Fibroblast of skin of right quadriceps (primary cell): ENCODE results near the gene HNRNPD.
"Not testable (repeated sequence)": the region's sequence is repeated elsewhere in the genome, so short reads cannot be mapped to it uniquely, and the experiment has no call there.

Source experiments
- DNase-seq: peaks from one replicate; pipeline ENCODE4 v3.0.0-alpha.2; 2013

HNRNPD gene

DNA sequence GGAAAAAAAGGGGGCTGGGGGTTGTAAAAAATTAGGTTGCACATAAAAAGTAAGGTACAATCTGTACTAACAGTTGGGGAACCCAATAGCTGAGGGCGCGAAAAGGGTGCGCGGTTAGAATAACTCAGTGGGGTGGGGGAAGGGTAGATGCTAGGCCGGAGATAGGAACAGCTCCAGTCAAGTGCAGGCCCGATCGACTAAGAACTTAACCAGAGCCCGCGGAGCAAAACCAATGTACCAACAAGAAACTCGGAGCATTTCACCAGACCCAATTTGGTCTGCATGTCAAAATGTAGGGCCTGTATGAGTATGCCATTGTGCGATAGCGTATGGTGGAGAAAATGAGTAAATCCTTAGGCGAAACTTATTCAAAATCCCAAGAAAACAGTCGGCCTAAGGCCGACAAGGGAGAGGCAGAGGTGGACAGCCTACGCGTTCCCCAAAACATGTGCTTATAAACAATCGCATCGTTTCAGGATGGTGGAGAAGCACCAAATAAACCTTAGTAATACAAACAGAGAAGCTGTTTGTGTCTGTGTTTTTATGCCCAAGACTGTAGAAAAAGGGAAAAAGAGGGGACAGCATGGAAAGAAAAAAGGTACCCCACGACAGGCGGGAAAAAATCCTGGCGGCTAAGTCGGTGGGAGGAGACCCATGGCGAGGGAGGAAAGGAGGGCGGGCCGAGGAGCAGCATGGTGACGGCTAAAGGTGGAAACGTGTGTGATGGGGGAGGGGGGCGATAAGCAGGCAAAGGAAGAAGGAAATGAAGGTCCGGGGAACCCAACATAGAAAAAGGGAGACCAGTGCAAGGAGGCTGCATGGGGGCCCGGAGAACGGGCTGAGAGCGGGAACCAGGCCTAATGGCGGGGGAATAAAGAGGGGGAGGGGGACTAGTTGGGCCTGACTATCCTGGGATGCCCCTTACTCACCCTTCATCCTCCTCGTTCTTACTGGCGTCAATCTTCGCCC, 990 bp downstream of the HNRNPD start:
- peak; percentile 77 for DNase-seq

DNA sequence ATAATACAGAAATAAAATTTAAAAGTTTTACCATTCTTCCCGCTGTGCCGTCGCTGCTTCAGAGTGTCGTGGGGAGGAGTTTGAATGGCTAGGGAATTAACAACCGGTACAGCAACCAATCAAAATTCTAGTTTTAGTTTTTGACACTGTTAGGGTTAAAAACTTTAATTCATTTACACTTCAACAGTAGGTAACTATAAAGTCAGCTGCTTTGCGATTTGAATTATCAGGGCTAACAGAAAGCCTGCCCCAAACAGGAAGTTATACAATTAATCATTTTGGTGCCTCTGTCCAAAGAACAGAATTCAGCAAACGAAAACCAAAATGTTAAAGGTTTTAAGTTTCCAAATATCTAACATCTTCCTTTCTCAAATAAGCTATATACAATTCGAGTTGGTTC, 2.3 kb downstream of the HNRNPD start:
- DNase-seq = no peak

DNA sequence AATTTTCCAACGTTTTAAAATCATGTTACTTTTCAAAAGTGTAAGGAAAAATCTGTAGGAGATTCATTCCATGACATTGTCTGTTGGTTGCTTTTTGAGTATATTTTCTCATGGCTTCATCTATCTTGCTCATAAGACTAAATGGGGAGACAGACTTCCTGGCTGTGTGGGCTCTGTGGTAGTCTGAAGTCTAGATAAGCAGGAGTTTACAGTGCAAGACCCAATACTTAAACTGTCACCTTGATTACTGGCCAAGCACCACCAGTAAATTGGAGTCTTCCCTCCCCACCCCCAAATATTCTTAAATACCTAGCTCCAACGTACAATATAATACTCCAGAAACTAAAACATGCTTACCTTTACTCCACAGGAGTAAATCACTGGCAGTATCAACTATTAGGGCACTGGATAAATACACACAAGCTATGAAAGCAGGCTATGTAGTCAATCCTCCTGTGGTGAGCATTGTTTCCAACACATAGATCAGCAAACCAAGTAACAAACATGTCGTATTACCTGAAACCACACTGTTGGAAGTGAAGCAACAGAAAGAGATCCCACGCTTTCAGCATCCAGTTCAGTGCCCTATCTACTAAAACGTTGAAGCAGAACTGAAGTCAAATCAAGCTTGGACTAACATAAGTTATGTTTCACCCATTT, 6.2 kb downstream of the HNRNPD start:
- no peak for DNase-seq

DNA sequence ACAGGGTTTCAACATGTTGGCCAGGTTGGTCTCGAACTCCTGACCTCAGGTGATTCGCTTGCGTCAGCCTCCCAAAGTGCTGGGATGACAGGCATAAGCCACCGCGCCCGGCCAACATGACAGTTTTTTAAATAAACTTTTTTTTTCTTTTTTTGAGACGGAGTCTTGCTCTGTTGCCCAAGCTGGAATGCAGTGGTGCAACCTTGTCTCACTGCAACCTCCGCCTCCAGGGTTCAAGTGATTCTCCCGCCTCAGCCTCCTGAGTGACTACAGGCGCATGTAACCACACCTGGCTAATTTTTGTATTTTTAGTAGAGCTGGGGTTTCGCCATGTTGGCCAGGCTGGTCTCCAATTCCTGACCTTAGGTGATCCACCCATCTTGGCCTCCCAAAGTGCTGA, 7.4 kb downstream of the HNRNPD start:
- not testable (repeated sequence) for DNase-seq

DNA sequence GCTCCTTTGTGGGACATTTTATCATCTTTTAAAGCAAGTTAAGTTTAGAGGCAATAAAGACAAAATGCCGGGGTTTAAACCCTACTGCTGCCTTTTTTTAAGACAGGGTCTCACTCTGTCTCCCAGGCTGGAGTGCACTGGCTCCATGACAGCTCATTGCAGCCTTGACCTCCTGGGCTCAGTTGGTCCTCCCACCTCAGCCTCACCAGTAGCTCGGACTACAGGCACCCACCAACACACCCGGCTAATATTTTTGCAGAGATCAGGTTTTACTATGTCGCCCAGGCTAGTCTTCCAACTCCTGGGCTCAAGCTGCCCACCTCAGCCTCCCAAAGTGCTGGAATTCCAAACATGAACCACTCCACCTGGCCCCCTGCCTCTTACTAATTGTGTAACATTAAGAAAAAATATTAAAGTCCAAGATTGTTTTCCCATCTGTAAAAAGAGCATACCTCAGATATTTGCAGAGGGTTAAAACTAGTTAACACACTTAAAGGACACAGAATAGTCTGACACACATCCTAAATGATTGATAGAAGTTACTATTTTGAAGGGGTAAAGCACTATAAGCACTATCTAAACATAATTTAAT, 9.8 kb downstream of the HNRNPD start:
- DNase-seq = no peak

DNA sequence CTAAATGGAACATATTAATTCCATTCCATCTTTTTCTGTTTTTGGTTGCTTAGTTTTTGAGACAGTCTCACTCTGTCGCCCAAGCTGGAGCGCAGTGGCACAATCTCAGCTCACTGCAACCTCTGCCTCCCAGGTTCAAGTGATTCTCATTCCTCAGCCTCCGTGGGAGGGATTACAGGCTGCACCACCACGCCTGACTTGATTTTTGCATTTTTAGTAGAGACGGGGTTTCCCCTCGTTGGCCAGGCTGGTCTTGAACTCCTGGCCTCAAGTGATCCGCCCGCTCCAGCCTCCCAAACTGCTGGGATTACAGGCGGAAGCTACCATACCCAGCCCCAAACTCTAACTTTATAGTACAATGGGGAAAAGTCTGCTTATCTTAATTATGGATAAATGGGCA, 11.2 kb downstream of the HNRNPD start:
- DNase-seq = no peak

DNA sequence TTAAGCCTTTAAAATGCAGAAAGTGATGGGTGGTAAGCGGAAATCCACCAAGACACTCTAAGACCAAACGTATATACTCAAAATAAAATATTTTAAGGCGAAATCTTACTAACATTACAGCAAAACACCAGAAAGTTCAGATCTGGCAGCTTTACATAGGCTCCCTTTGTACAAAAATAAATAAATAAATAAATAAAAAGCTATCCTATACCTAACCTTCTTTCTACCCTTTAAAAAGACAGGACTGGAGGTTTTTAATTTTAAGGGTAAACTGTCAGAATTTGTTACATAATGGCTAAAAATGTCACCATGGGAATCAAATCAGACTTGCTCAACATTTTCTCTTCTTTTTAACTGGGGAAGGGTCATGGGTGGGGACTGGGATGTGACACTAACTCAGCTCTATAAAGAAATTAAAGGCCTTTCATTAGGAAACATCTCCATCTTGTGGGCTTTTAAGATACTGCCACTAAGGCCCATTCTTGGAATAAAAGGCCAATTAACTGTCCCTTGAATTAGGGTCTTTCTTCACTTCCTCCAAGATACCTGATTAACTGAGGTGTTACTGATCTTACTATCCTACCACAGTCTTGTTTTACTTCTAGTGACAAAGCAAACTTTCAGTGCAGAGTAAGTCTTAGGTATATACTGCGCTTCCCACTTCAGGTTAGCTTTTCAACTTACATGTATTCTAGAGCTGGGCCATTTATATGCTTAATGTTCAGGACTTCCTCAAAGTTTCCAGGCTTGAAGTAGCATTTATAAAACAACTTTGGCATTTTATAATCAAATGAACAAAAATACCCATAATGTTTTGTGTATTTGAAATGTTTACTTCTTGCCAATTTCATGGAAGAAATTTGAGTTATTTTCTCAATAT, 13.3 kb downstream of the HNRNPD start:
- DNase-seq = peak; percentile 19

DNA sequence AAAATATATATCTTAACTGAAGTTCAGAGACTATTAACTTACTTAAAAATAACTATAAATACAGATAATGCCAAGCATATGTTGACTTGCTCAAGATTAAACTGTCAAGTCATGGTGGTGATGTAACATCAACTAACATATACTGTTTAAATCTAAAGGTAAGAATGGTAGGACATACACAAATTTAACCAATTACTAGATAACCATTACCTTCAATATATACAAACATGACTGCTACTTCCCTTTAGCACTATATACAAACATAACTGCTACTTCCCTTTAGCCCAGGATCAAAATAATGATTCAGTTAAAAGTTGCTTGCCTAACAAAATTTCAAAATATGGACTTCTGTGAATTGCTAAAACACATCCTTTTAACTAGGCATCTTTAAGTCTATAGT, 14.9 kb downstream of the HNRNPD start:
- no peak for DNase-seq

DNA sequence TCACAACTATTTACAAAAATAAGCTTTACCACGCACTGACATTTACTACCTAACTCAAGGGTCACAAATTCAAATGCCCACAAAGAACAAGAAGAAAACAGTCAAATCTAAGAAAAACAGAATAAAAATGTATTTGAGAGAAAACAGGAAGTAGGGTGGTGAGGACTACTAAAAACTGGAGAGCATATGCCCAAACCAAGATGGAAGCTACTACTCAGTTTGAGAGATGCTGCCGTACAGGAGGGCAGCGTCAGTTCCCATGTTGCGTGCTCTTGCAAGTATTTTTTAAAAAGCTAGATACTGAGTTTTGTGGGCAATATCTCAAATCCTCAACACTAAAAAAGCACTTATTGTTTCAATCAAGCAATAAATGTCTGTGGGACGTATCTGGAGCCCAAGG, 16.2 kb downstream of the HNRNPD start:
- DNase-seq = no peak

DNA sequence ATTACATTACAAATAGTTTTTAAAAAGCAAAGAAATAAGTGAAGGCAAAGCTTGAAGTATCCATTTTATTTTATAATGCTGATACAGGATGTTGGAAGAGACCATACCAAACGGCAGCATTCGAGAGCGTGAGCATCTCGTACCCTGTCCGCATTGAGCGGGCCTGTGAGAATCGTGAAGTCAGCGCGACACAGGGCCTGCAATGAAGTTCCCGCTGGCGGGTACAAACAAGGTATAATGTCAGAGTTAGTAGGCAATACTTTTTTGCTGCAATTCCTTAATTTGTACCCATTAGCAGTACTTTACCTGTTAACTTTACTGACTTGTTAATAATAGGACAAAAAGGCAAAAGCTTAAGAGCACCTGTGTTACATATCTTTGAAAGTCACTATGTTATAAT, 19.0 kb downstream of the HNRNPD start:
- DNase-seq = no peak

DNA sequence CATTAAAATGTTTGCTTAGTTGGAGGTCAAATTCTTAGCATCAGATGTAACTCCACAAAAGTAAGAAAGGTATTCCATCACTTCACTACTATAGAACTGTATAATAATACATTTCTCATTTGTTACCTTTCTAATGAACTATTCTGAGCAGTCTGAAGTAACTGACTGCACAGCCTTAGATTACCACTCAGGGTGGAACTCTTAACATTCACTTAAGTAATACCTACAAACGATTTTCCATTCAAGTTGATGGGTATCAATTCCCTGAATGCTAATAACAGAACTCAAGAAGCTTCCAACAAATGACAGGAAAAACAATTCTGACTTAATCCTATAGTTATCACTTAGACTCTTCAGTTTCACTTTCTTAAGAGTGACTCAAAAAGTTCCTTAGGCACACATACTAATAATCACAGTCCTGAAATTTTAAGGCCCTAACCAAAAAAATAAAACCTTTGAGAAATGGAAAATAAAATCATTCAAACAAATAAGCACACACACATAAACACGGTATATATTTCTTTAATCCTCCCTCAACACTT, 20.9 kb downstream of the HNRNPD start:
- no peak for DNase-seq

DNA sequence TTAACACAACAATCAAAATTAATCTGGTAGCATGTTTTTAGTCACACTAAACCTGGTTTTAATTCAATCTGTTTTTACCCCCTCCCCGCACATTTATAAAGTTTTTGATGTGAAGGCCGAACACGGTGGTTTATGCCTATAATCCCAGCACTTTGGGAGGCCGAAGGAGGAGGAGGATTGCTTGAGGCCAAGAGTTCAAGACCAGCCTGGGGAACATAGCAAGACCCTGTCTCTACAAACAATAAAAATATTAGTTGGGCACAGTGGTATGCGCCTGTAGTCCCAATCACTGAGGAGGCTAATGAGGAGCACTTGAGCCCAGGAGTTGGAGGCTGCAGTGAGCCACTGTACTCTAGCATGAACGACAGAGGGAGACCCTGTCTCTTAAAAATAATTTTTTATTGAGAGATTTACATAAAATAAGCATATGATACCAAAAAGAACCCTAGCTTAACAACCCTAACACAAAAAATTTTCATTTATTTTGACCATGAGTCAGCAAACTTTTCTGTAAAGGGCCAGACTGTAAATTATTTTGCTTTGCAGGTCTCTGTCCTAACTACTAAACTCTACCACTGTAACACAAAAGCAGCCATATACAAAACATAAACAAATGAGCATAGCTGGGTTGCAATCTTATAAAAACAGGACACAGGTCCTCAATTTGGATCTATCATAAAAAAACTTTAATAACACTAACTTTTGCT, 21.5 kb downstream of the HNRNPD start:
- no peak for DNase-seq

DNA sequence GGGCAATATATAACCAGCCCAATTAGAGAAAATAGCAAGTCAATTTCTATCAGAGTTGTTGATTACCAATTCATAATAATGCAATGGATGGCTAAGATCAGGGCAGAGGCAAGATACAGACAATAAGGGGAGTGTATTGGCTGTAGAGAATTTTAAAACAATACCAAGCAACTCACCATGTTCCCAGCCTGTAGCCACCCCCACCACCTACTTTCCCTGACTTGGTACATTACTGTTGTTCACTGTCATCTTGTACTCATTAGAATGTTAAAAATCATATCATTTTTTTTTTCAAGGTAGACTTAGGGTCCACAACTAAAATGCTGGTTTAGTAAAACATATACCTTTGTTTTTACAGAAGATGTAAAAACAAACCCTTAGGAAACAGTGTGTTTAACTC, 27.7 kb downstream of the HNRNPD start:
- DNase-seq = no peak

DNA sequence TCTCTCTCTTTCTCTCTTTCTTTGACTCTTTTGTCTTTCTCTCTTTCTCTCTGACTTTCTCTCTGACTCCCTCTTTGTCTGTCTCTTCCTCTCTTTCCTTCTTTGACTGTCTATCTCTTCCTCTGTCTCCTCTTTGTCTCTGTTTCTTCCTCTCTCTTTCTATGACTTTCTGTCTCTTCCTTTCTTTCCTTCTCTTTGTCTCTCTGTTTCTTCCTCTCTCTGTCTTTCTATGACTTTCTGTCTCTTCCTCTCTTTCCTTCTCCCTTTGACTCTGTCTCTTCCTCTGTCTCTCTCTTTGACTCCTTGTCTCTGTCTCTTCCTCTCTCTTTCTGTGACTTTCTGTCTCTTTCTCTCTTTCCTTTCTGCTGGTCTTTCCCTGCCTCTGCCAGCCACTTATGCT, 38.7 kb downstream of the HNRNPD start:
- no peak for DNase-seq

DNA sequence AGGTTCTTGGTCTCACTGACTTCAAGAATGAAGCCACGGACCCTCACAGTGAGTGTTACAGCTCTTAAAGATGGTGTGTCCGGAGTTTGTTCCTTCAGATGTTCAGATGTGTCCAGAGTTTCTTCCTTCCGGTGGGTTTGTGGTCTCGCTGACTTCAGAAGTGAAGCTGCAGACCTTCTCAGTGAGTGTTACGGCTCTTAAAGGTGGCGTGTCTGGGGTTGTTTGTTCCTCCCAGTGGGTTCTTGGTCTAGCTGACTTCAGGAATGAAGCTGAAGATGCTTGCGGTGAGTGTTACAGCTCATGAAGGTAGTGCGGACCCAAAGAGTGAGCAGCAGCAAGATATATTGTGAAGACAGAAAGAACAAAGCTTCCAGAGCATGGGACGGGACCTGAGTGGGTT, 40.1 kb downstream of the HNRNPD start:
- DNase-seq = not testable (repeated sequence)

DNA sequence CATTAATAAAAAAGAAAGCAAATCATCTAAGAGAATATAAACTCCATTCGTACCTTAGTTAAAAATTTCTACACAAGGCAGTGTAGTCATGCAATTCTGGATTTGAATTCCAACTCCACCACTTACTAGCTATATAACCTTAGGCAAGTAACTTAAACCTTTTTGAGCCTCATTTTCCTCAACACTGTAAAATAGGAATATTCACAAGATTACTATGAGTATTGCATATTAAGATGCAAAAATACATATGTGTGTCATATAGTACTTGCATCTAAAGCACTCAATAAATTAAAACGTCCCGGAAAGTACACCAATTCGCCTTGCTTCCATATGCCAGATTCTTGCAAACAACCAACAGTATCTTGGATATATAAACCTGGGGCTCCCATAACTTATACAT, 42.0 kb downstream of the HNRNPD start:
- no peak for DNase-seq

DNA sequence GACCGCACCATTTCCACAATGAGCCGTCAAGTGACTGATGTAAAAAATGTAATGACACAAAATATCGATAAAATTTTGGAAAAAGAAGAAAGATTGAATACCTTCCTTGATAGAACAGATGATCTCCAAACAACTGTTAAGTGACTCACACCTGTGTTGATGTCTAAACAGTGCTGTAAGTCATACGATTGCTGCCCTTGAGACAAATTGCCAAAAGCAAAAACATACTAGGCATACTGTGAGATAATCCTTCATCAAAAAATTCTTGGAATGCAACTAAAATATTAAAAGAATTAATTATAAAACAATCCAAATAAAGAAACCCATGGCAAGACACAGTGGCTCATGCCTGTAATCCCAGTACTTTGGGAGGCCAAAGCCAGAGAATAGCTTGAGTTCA, 53.4 kb downstream of the HNRNPD start:
- DNase-seq = no peak

DNA sequence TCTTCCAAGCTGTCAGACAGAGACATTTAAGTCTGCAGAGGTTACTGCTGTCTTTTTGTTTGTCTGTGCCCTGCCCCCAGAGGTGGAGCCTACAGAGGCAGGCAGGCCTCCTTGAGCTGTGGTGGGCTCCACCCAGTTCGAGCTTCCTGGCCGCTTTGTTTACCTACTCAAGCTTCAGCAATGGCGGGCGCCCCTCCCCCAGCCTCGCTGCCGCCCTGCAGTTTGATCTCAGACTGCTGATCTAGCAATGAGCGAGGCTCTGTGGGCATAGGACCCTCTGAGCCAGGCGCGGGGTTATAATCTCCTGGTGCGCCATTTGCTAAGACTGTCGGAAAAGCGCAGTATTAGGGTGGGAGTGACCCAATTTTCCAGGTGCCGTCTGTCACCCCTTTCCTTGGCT, 70.7 kb downstream of the HNRNPD start:
- not testable (repeated sequence) for DNase-seq
